Activated CD4-positive, alpha-beta T cell treated with anti-CD3 and anti-CD28 coated beads for 4 hours (primary cell): ENCODE data around the gene ELANE.

Source experiments
- DNase-seq, 2 donors: peaks; one replicate each; pipeline ENCODE4 v3.0.0-alpha.2; 2020

ELANE gene

DNA sequence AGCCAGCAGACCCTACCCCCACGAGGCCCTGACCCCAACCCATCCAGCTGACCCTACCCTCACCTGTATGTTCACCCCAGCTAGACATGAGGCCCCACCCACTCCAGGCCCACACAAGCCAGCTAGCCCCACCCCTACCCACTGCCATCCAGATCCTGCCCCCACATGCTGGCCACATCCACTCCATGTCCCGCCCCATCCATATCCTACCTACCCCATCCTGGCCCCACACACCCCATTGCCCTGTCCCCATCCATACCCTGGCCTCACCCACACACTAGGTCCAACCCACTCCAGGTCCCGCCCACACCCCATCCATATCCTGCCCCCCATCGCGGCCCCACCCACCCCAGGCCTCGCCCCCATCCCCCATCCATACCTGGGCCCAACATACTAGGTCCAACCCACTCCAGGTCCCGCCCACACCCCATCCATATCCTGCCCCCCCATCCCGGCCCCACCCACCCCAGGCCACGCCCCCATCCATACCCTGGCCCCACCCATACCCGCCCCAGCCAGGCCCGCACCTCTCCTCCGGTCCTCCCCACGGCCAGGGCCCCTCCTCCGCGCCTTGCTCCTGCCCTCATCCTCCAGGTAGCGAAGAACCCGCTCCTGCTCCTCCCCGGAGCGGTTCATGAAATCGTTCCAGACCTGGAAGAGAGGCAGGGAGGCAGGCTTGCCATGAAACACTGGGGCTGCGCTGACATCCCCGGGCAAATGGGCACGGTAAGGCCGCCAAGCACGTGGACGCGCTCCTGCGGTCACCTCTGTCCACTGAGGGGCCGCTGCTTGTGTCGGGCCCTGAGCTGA, 48.4 kb downstream of the ELANE start:
- DNase-seq = no peak

DNA sequence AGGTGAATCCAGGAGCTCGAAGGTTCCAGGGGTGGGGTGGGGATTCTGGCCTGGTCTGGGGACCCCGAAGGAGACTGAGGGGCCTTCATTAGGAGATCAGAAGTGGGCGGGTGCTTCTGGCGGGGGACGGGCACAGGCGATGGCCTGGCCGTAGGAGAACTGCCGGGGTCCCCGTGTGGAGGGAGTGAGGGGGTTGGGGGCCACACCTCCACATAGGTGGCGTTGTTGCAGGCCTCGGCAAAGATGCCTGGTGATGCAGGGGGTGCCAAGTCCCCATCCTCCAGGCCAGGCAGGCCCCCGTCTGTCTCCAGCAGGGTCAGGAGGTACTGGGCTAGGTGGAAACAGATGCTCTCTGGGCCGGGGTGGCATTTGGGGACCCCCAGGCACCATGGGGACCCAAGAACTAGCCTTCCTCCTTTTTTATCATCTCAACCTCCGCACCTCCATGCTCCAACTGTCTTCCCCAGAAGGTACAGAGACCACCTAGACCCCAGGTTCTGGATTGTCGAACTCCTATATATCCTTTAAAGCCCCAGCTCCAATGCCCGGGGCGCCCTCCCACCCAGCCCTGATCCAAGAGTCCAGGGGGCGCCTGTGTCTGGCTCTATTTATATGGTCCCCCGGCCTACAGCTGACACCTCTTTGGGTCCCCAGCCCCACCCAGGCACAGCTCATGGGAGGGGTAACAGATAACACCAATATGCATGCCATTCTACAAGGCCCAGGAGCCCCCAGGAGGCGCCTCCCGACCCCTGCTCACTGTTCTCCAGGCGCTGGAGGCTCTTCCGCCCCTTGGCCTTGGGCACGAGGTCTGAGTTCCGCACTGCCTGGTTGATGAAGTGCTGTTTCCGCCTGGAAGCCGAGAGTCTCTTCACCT, 49.4 kb downstream of the ELANE start:
- no peak for DNase-seq

- no peak for DNase-seq
Measured at GRCh38 chr19:902093-902370, 49.9 kb downstream of the ELANE start.

DNA sequence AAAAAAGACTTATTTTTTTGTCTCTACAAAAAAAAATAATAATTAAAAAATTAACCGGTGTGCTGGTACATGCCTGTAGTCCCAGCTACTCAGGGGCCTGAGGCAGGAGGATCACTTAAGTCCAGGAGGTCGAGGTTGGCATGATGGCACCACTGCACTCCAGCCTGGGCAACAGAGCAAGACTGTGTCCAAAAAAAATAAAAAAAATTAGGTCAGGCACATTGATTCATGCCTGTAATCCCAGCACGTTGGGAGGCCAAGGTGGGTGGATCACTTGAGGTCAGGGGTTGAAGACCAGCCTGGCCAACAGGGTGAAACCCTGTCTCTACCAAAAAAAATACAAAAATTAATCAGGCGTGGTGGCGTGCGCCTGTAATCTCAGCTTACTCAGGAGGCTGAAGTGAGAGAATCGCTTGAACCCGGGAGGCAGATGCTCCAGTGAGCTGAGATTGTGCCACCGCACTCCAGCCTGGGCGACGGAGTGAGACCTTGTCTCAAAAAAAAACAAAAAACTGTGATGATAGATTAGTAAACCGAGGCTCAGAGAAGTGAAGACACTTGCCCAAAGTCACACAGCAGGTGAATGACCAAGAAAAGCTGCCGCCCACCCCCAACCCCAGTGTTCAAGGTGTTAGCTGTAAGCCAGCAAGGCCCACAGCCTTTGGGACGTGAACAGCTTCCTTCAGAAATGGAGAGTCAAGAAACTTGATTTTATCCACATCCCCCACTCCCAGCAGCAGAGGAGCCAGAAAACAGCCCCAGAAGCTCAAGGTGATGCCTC, 50.5 kb downstream of the ELANE start:
- no peak for DNase-seq

GRCh38 chr19:903266-903797, 51.2 kb downstream of the ELANE start:
- DNase-seq = no peak

- no peak for DNase-seq
Measured at GRCh38 chr19:904545-904944, 52.4 kb downstream of the ELANE start.
